ENCODE measurements around the gene ABCB10. TPM values are rescaled to one million over a fixed set of nuclear protein-coding genes. Genes with fewer than 3 reads are reported as not detected.

ABCB10 gene
- total RNA-seq, 1 donor from 2014 or later, result 32.1 TPM

DNA sequence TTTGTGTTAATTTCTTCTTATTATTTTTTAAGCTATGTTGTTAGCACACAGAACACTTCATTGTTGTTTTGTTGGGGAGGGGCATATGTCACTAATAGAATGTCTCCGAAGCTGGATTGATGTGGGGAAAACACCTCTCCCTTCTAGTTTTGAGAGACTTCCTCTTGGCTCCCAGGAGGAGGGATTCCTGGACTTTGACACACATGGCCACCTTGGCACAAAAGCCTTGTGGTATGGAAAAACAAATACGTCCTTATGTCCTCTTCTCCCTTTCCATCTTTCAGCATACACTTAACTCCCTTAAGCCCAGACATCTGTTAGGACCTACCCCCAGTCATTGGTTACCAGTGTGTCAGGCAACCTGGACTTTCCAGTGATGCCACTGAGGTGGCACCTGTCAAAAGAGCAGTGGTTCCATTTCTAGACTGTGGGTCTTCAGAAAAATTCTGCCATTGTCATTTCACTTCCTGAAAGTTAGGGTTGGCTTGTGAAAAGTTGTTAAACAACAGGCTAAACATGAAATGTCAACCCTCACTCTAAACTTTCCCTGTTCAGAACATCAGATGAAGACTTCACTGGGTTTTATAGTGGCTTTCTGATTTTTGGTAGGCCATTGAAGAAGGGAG, 12.5 kb upstream of the ABCB10 start:
- DNase-seq (ENCODE audit: low spot score), result no peak
- no peak overlapping the region for H3K27ac Mint-ChIP-seq (ENCODE audit: unreplicated experiment)
- no peaks in the 10 kb centered on the region for H3K36me3 Mint-ChIP-seq (ENCODE audit: low read depth)
- peaks cover 4% of the 10 kb centered on the region for H3K4me1 Mint-ChIP-seq (ENCODE audit: low read depth)
- H3K9me3 Mint-ChIP-seq (ENCODE audit: low read depth), result no peaks in the 10 kb centered on the region
- H3K4me3 Mint-ChIP-seq (ENCODE audit: unreplicated experiment), result no peak overlapping the region
- H3K27me3 Mint-ChIP-seq (ENCODE audit: low read depth), result peaks cover 2% of the 10 kb centered on the region
- TF ChIP-seq, protein P1, sequence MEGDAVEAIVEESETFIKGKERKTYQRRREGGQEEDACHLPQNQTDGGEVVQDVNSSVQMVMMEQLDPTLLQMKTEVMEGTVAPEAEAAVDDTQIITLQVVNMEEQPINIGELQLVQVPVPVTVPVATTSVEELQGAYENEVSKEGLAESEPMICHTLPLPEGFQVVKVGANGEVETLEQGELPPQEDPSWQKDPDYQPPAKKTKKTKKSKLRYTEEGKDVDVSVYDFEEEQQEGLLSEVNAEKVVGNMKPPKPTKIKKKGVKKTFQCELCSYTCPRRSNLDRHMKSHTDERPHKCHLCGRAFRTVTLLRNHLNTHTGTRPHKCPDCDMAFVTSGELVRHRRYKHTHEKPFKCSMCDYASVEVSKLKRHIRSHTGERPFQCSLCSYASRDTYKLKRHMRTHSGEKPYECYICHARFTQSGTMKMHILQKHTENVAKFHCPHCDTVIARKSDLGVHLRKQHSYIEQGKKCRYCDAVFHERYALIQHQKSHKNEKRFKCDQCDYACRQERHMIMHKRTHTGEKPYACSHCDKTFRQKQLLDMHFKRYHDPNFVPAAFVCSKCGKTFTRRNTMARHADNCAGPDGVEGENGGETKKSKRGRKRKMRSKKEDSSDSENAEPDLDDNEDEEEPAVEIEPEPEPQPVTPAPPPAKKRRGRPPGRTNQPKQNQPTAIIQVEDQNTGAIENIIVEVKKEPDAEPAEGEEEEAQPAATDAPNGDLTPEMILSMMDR (IDR thresholded peaks at IDR 0.05), result no peak

DNA sequence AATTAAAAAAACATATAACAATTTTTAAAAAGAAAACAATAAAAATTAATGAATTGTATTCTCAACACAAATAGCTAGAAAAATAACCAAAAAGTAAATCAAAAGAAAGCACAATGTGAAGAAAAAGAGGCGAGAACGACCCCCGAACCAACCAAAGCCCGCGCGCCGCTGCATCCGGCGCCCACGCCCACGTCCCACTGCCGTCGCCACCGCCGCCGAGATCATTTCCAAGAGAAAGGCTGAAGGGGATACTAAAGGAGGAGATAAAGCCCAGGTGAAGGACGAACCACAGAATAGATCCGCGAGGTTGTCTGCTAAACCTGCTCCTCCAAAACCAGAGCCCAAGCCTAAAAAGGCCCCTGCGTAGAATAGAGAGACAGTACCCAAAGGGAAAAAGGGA, 11.8 kb upstream of the ABCB10 start:
- no peaks in the 10 kb centered on the region for H3K9me3 Mint-ChIP-seq (ENCODE audit: low read depth)
- H3K36me3 Mint-ChIP-seq (ENCODE audit: low read depth), result no peaks in the 10 kb centered on the region
- H3K4me1 Mint-ChIP-seq (ENCODE audit: low read depth), result peaks cover 4% of the 10 kb centered on the region
- peaks cover 2% of the 10 kb centered on the region for H3K27me3 Mint-ChIP-seq (ENCODE audit: low read depth)
- DNase-seq (ENCODE audit: low spot score), result no peak
- TF ChIP-seq, protein P1 (IDR thresholded peaks at IDR 0.05), result no peak
- H3K27ac Mint-ChIP-seq (ENCODE audit: unreplicated experiment), result no peak overlapping the region
- H3K4me3 Mint-ChIP-seq (ENCODE audit: unreplicated experiment), result no peak overlapping the region

DNA sequence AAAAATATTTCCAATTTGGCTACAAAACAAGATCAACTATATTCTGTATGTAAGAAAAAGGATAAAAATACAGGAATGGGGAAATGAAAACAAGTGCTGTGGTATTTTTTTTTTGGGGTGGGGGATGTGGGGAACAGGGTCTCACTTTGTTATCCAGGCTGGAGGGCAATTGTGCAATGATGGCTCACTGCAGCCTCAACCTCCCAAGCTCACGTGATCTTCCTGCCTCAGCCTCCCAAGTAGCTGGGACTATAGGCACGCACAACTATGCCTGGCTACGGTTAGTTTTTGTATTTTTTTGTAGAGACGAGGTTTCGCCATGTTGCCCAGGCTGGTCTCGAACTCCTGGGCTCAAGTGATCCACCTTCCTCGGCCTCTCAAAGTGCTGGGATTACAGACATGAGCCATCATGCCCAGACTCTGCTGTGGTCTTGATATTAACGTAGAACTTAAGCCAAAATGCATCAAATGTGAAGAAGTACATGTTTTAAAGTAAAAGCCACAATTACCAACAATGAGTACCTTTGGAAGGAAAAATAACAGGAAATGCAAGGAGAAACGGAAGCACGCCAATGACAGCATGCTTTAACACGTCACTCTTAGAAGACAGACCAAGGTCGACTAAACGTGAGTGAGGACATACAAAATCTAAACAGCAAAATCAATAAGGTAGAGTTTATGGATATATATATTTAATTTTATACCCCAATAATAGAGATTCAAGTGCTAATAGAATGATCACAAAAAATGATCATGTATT, 8.8 kb upstream of the ABCB10 start:
- H3K9me3 Mint-ChIP-seq (ENCODE audit: low read depth), result no peaks in the 10 kb centered on the region
- no peak for DNase-seq (ENCODE audit: low spot score)
- no peaks in the 10 kb centered on the region for H3K36me3 Mint-ChIP-seq (ENCODE audit: low read depth)
- H3K27ac Mint-ChIP-seq (ENCODE audit: unreplicated experiment), result no peak overlapping the region
- TF ChIP-seq, protein P1 (IDR thresholded peaks at IDR 0.05), result no peak
- H3K4me3 Mint-ChIP-seq (ENCODE audit: unreplicated experiment), result no peak overlapping the region
- peaks cover 9% of the 10 kb centered on the region for H3K4me1 Mint-ChIP-seq (ENCODE audit: low read depth)
- H3K27me3 Mint-ChIP-seq (ENCODE audit: low read depth), result peaks cover 2% of the 10 kb centered on the region

DNA sequence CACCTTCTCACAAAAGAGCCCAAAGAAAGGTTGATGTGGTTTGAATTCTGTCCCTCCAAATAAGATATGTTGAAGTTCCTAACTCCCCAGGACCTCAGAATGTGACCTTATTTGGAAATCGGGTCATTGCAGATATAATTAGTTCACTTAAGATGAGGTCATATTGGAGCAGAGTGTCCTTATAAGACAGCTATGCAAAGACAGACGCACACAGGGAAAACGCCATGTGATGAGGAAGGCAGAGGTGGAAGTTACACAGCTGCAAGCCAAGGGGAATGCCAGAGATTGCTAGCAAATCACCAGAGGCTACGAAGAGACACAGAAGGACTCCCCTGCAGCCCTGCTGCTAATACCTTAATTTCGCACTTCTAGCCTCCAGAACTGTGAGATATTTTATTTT, 5.2 kb upstream of the ABCB10 start:
- Mint-ChIP-seq H3K4me3 (ENCODE audit: unreplicated experiment) (no peak overlapping the region), H3K36me3 (ENCODE audit: low read depth) (no peaks in the 10 kb centered on the region), H3K27ac (ENCODE audit: unreplicated experiment) (no peak overlapping the region), H3K27me3 (ENCODE audit: low read depth) (no peaks in the 10 kb centered on the region), H3K9me3 (ENCODE audit: low read depth) (no peaks in the 10 kb centered on the region), H3K4me1 (ENCODE audit: low read depth) (peaks cover 12% of the 10 kb centered on the region)
- no peak for DNase-seq (ENCODE audit: low spot score)
- TF ChIP-seq, protein P1 (IDR thresholded peaks at IDR 0.05), result no peak

DNA sequence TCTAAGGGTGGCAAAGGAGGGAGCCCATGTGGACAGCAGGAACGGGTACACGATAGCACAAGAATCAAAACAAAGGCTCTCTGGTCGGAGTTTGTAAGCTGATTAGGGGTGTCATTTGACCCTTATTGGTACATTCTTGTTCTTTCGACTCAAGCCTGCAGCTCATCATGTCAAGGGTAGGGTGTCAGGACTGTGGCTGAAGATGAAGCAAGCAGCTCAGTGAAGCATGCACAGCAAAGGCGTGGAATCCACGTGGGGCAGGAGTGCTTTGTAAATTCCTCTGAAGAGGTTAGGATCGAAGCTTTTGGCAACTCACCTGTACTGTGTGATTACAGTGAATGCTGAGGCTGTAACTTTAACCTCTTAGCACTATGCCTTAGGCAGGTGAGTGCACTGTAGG, 4.7 kb upstream of the ABCB10 start:
- no peak overlapping the region for H3K27ac Mint-ChIP-seq (ENCODE audit: unreplicated experiment)

More for the DNA sequence above, 4.7 kb upstream of the ABCB10 start:
- no peaks in the 10 kb centered on the region for H3K27me3 Mint-ChIP-seq (ENCODE audit: low read depth)
- H3K4me3 Mint-ChIP-seq (ENCODE audit: unreplicated experiment), result no peak overlapping the region
- no peak for DNase-seq (ENCODE audit: low spot score)
- H3K36me3 Mint-ChIP-seq (ENCODE audit: low read depth), result no peaks in the 10 kb centered on the region
- H3K9me3 Mint-ChIP-seq (ENCODE audit: low read depth), result no peaks in the 10 kb centered on the region
- H3K4me1 Mint-ChIP-seq (ENCODE audit: low read depth), result peaks cover 12% of the 10 kb centered on the region
- TF ChIP-seq, protein P1 (IDR thresholded peaks at IDR 0.05), result no peak

Measured in chondrocyte (in vitro differentiated cells).